Spleen (tissue), 11 donors: ENCODE data around the gene FGF5. TPM values are rescaled to one million over a fixed set of nuclear protein-coding genes. Genes with fewer than 3 reads are reported as not detected.

Source experiments
- DNase-seq: peaks from one replicate; pipeline ENCODE4 v3.0.0-alpha.2; 2020
- H3K27ac ChIP-seq, 8 donors: fragments of 200-600 bp; sonication (generic) in 7 of 8; 1 replicate in 4 of 8; 2 replicates in 4 of 8; pipeline versions ENCODE4 v1.5.0 to v1.8.0; 2016 to 2021; ENCODE audit warnings: inconsistent platforms in 4 of 8, mild to moderate bottlenecking in 4 of 8, moderate library complexity in 1 of 8
- H3K27me3 ChIP-seq, 7 donors: fragments of 200-600 bp; sonication (generic) in 6 of 7; replicated peaks in 1 of 7; 1 replicate in 4 of 7; 2 replicates in 3 of 7; pipeline versions ENCODE4 v1.5.0 to v1.8.0; 2016 to 2021; ENCODE audit warnings: inconsistent platforms in 3 of 7, mild to moderate bottlenecking in 1 of 7
- H3K36me3 ChIP-seq, 6 donors: fragments of 200-600 bp; sonication (generic) in 5 of 6; 1 replicate in 4 of 6; 2 replicates in 2 of 6; pipeline versions ENCODE4 v1.5.0 to v1.8.0; 2016 to 2021; ENCODE audit warnings: inconsistent platforms in 2 of 6
- H3K4me1 ChIP-seq, 6 donors: fragments of 200-600 bp; sonication (generic) in 5 of 6; 1 replicate in 3 of 6; 2 replicates in 3 of 6; pipeline versions ENCODE4 v1.5.0 to v1.8.0; 2016 to 2021; ENCODE audit warnings: inconsistent platforms in 3 of 6
- H3K4me3 ChIP-seq, 8 donors: fragments of 200-600 bp; sonication (generic) in 7 of 8; 1 replicate in 4 of 8; 2 replicates in 4 of 8; pipeline versions ENCODE4 v1.5.0 to v1.8.0; 2016 to 2021; ENCODE audit warnings: inconsistent platforms in 4 of 8, mild to moderate bottlenecking in 4 of 8, moderate library complexity in 2 of 8
- H3K9me3 ChIP-seq, 8 donors: fragments of 200-600 bp; sonication (generic) in 7 of 8; 1 replicate in 4 of 8; 2 replicates in 4 of 8; pipeline versions ENCODE4 v1.5.0 to v1.8.0; 2016 to 2021; ENCODE audit warnings: inconsistent platforms in 4 of 8
- POLR2A ChIP-seq, 3 donors: fragments of 450-650 bp; IDR thresholded peaks; one replicate each; pipeline ENCODE4 v1.5.1; 2017; ENCODE audit warnings: antibody characterized with exemption in 3 of 3, mild to moderate bottlenecking in 1 of 3
- POLR2AphosphoS5 ChIP-seq, 3 donors: sonication (generic); formaldehyde crosslinking; IDR thresholded peaks; one replicate each; pipeline ENCODE4 v1.5.1; 2017; ENCODE audit warnings: antibody characterized with exemption in 3 of 3
- WGBS, 5 donors: extraction: QIAGEN DNeasy Blood & Tissue Kit in 3 of 5; methylation state at CpG; one replicate each; pipeline versions ENCODE4 v1.1.5 to v1.1.7; 2013 to 2018; 5-methylcytosine and 5-hydroxymethylcytosine counted together
- intact Hi-C: fragments of 100-400 bp; cut with DNase I; formaldehyde crosslinking; loops from one replicate; pipeline ENCODE4 v1.15.0; 2023; ENCODE audit warnings: low total_unique reads
- polyA plus RNA-seq, 3 donors: library from polyadenylated mRNA; stranded (reverse); fragments of 200-250 nt; gene quantifications; one replicate each; pipeline ENCODE4 v1.2.1, GENCODE V29; 2013
- total RNA-seq, 7 donors: library from RNA; depleted of rRNA in 3 of 7; stranded (reverse); fragments of >200 nt in 3 of 7; fragmentation: NEBNext Ultra II Directional in 4 of 7; extraction: Animal tissue kit (Norgen Biotek cat#: 25700) in 4 of 7; gene quantifications; one replicate each; pipeline versions ENCODE4 v1.1.0 to v1.2.1, GENCODE V29; 2016 to 2021
- TF ChIP-seq, protein P1 (sequence below), 11 experiments: fragments of 200-600 bp in 7 of 11; fragments of 450-650 bp in 4 of 11; sonication (generic) in 4 of 11; IDR thresholded peaks in 8 of 11; conservative IDR thresholded peaks in 3 of 11; 1 replicate in 7 of 11; 2 replicates in 4 of 11; pipeline versions ENCODE4 v1.4.0 to v1.8.0; 2016 to 2021; ENCODE audit warnings: antibody characterized with exemption in 11 of 11, inconsistent platforms in 4 of 11, mild to moderate bottlenecking in 1 of 11
- donor health status: healthy with polysubstance abuse.
- donor health status: DM: no; HTN: no; CAD: no; lungs with moderate emphysema.
- donor health status: DM: no; HTN: no; CAD: no.
- donor health status: Bipolar disorder and iron deficiency.
- donor health status: healthy.
- donor health status: DM: no; HTN: no; CAD: no.
- donor health status: DM: yes; HTN: yes; CAD: no.

FGF5 gene
- total and polyA plus RNA-seq, 10 donors = 0.06 TPM; not detected in 9

DNA sequence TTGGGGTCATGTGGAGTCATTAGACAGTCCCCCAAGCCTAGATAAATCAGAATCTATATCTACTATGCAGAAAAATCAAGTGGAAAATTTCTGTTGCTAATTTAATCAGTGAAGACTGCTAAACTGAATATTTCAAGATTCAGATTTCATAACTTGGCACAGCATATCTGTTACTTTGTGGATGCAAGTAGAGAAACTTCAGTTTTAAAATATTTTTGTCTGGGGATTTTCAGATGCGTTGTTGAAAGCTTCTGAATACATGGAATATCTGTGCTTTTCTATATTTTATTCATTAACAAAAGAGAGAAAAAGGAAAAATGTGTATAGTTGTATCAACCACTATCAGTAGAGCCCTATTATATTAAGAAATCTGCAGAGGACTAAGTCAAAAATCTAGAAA, 4.4 kb downstream of the FGF5 start:
- Histone ChIP-seq H3K36me3 (no peaks in the 10 kb centered on the region), H3K9me3 (no peaks in the 10 kb centered on the region), H3K4me3 (no peak overlapping the region), H3K27ac (no peak overlapping the region), H3K4me1 (peaks cover 4 to 29% (median 14%) of the 10 kb centered on the region in 6 donors), H3K27me3 (peaks cover under 1 to 69% (median 39%) of the 10 kb centered on the region in 7 donors)
- intact Hi-C loops = no loop called here
- no peak for DNase-seq
- TF ChIP-seq POLR2A (IDR thresholded peaks at IDR 0.05) (no peak), POLR2AphosphoS5 (IDR thresholded peaks at IDR 0.05) (no peak)
- TF ChIP-seq, protein P1, sequence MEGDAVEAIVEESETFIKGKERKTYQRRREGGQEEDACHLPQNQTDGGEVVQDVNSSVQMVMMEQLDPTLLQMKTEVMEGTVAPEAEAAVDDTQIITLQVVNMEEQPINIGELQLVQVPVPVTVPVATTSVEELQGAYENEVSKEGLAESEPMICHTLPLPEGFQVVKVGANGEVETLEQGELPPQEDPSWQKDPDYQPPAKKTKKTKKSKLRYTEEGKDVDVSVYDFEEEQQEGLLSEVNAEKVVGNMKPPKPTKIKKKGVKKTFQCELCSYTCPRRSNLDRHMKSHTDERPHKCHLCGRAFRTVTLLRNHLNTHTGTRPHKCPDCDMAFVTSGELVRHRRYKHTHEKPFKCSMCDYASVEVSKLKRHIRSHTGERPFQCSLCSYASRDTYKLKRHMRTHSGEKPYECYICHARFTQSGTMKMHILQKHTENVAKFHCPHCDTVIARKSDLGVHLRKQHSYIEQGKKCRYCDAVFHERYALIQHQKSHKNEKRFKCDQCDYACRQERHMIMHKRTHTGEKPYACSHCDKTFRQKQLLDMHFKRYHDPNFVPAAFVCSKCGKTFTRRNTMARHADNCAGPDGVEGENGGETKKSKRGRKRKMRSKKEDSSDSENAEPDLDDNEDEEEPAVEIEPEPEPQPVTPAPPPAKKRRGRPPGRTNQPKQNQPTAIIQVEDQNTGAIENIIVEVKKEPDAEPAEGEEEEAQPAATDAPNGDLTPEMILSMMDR (IDR thresholded peaks at IDR 0.05 in 8 of 11, conservative IDR thresholded peaks at IDR 0.05 in 3 of 11) = no peak
- 0 to 76% (median 67%) methylated on average over 1 of the region's 1 CpG for WGBS, 5 donors

GRCh38 chr4:80271801-80272200, 5.3 kb downstream of the FGF5 start:
- DNase-seq = no peak
- no peak for TF ChIP-seq POLR2A (IDR thresholded peaks at IDR 0.05)
- no peak for TF ChIP-seq POLR2AphosphoS5 (IDR thresholded peaks at IDR 0.05)
- TF ChIP-seq, protein P1 (IDR thresholded peaks at IDR 0.05 in 8 of 11, conservative IDR thresholded peaks at IDR 0.05 in 3 of 11) = no peak
- Histone ChIP-seq H3K27ac (no peak overlapping the region), H3K9me3 (no peaks in the 10 kb centered on the region), H3K4me3 (no peak overlapping the region), H3K36me3 (no peaks in the 10 kb centered on the region), H3K27me3 (peaks cover 0 to 60% (median 30%) of the 10 kb centered on the region in 7 donors), H3K4me1 (peaks cover 0 to 19% (median 5%) of the 10 kb centered on the region in 6 donors)
- 73 to 90% (median 86%) methylated on average over 3 of the region's 3 CpGs for WGBS, 5 donors
- intact Hi-C loops = no loop called here

- no peaks in the 10 kb centered on the region for H3K9me3 ChIP-seq
- no peak for DNase-seq
- TF ChIP-seq, protein P1 (IDR thresholded peaks at IDR 0.05 in 8 of 11, conservative IDR thresholded peaks at IDR 0.05 in 3 of 11) = no peak
- TF ChIP-seq POLR2A (IDR thresholded peaks at IDR 0.05) (no peak), POLR2AphosphoS5 (IDR thresholded peaks at IDR 0.05) (no peak)
Observed at GRCh38 chr4:80276931-80277330, 10.5 kb downstream of the FGF5 start.

GRCh38 chr4:80279751-80280150, 13.3 kb downstream of the FGF5 start:
- 65 to 94% (median 86%) methylated on average over 1 of the region's 1 CpG for WGBS, 5 donors
- TF ChIP-seq POLR2A (IDR thresholded peaks at IDR 0.05) (no peak), POLR2AphosphoS5 (IDR thresholded peaks at IDR 0.05) (no peak)
- TF ChIP-seq, protein P1 (IDR thresholded peaks at IDR 0.05 in 8 of 11, conservative IDR thresholded peaks at IDR 0.05 in 3 of 11) = no peak
- intact Hi-C loops = no loop called here
- H3K27ac ChIP-seq = no peak overlapping the region
- no peaks in the 10 kb centered on the region for H3K4me1 ChIP-seq
- no peaks in the 10 kb centered on the region for H3K9me3 ChIP-seq
- peaks cover 0 to 14% (median 0%) of the 10 kb centered on the region in 7 donors for H3K27me3 ChIP-seq
- no peaks in the 10 kb centered on the region for H3K36me3 ChIP-seq
- DNase-seq = no peak
- H3K4me3 ChIP-seq = no peak overlapping the region

More at GRCh38 chr4:80276931-80277330, 10.5 kb downstream of the FGF5 start:
- peaks cover 0 to 19% (median 5%) of the 10 kb centered on the region in 7 donors for H3K27me3 ChIP-seq
- intact Hi-C loops = no loop called here
- no peak overlapping the region for H3K27ac ChIP-seq
- no peaks in the 10 kb centered on the region for H3K36me3 ChIP-seq
- H3K4me1 ChIP-seq = no peaks in the 10 kb centered on the region
- no peak overlapping the region for H3K4me3 ChIP-seq
